HUES6 (cell line): ENCODE data around the gene DVL2.

ENCODE experiments used
- H3K27ac ChIP-seq: 2 replicates; pipeline ENCODE4 v1.7.0; 2013; ENCODE audit warnings: low read depth, mild to moderate bottlenecking, low read length, inconsistent platforms
- H3K27me3 ChIP-seq: 2 replicates; pipeline ENCODE4 v1.6.1; 2013; ENCODE audit warnings: low read length; ENCODE audit not compliant: control insufficient read depth, insufficient read depth
- H3K36me3 ChIP-seq: 2 replicates; pipeline ENCODE4 v1.6.1; 2013; ENCODE audit warnings: low read length; ENCODE audit not compliant: control insufficient read depth, insufficient read depth
- H3K4me1 ChIP-seq: 2 replicates; pipeline ENCODE4 v1.6.1; 2013; ENCODE audit warnings: low read length; ENCODE audit not compliant: control insufficient read depth, insufficient read depth
- H3K4me3 ChIP-seq: 2 replicates; pipeline ENCODE4 v1.5.1; 2013; ENCODE audit warnings: low read depth, low read length
- H3K9ac ChIP-seq: one replicate; pipeline ENCODE4 v1.6.1; 2013; ENCODE audit warnings: mild to moderate bottlenecking, low read length
- H3K9me3 ChIP-seq: 2 replicates; pipeline ENCODE4 v1.6.1; 2013; ENCODE audit warnings: low read depth, low read length; ENCODE audit not compliant: control insufficient read depth, insufficient read depth

DVL2 gene

DNA sequence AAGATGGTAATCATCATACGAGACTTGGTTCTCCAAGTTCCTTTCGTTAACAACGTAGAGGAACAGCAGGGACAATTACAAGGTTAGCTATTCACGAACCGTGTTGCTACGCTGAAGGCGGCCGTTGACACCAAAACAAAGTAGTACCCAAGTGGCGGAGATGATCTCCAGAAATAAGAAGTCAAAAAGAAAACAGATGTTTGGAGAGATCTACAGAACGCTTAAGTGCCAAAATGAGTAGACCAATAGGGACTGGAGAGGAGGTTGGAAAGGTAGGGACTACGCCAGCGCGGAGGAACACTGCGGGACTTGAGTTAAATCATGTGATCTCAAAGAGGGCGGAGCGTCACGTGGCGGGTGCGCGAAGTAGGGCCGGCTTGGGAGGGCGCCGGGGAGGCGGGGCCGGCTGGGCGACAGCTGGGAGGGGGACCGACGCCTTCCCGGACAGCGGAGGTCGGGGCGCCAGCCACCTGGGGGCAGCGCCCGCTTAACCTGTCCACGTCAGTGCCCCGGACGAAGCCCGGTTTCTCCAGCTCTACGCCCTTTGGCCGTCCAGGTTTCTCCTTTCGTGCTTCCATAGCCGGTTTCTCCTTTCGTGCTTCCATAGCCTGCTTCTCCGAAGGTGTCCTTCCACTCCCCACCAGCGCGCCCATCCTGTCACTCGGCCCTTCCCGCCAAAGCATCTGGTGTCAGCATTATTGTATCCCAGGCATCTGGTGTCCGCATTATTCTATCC, 8.6 kb upstream of the DVL2 start:
- H3K9ac ChIP-seq: peak overlapping the region; percentile 90
- no peaks in the 10 kb centered on the region for H3K27me3 ChIP-seq
- H3K36me3 ChIP-seq: peaks cover 40% of the 10 kb centered on the region
- H3K9me3 ChIP-seq: no peaks in the 10 kb centered on the region
- peak overlapping the region; percentile 79 for H3K27ac ChIP-seq
- H3K4me1 ChIP-seq: peaks cover 9% of the 10 kb centered on the region
- peak overlapping the region; percentile 75 for H3K4me3 ChIP-seq

DNA sequence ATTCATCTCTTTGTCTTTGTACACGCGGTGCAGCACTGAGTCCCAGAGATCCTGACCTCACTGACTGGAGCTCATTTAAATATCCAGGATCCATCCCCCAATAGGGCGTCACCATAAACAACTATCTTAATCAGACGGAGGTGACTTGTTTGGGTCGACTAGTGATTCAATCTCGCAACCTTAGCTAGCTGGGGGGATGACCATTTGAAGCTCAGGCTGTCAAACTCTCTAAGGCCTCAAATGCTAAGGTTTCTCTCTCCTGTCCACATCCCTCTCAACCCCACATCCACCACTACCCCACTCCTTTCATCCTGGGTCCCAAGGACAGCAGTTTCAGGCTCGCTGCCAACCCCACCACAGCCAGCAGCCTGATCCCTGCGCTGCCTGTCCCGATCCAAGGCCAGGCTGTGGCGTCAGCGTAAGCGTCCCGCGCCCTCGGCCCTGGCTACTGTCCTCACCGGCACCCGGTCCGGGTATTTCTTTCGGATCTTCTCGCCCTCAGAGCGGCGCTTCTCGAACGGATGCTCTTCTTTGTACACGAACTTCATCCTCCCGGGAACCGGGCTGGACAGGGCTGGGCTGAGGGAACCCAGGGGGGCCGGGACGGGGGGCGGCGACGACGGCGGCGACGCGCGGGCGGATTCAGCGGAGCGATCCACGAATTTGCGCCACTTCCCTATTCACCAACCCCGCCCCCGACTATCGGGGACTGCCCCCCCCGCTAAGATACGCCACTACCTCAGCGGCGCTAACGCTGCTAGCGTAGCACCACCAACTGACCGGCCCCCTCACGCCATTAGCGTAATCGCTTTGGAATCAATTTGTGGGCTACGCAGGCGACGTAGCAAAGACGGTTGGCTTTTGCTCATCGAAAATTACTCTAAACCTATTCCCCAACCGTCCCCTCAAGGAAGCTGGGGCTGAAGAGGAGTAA, 7.7 kb upstream of the DVL2 start, which contains the start of gene GABARAP:
TSS of gene GABARAP (minus strand) at position 667 of the 934 bp plus-strand sequence. CDS start at position 548, 119 bp downstream.
- peak within 1 kb of the TSS; percentile 90 for H3K9ac ChIP-seq
- no peaks in the 10 kb centered on the region for H3K9me3 ChIP-seq
- H3K27ac ChIP-seq: peak within 1 kb of the TSS; percentile 79
- H3K4me3 ChIP-seq: peak within 1 kb of the TSS; percentile 75
- H3K36me3 ChIP-seq: peaks cover 43% of the 10 kb centered on the region
- H3K27me3 ChIP-seq: no peaks in the 10 kb centered on the region
- H3K4me1 ChIP-seq: peaks cover 14% of the 10 kb centered on the region

DNA sequence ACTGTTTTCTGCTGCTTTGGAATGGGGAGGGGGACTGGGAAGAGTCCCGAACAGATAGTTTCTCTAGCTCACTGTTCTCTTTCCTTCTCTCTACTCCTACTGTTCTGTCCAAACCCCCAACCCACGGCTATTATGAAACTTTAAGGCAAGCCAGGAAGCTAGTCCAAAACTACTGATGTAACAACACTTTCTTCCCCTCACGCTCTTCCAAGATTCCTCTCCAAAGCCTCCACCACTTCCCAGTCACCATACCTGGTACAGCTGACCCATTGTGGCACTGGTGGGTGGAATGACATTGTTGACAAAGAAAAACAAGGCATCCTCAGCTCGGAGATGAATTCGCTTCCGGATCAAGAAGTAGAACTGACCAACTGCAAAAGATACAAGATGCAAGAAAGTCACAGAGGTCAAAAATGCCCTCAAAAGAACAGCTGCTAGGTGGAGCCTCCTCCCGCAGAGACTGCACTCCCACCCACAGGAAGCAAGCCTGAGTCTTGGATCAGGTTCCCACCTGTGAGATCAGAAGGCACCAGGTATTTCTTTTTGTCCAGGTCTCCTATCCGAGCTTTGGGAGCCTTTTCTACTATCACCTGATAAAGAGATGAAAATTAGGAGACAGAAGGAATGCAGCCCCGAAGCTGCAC, 6.9 kb upstream of the DVL2 start:
- Histone ChIP-seq H3K27me3 (no peaks in the 10 kb centered on the region), H3K4me1 (peaks cover 15% of the 10 kb centered on the region), H3K9ac (peak overlapping the region; percentile 76), H3K36me3 (peaks cover 43% of the 10 kb centered on the region), H3K27ac (no peak overlapping the region; the same call in 1 of the 2 replicates), H3K9me3 (no peaks in the 10 kb centered on the region), H3K4me3 (peak overlapping the region; percentile 75)

DNA sequence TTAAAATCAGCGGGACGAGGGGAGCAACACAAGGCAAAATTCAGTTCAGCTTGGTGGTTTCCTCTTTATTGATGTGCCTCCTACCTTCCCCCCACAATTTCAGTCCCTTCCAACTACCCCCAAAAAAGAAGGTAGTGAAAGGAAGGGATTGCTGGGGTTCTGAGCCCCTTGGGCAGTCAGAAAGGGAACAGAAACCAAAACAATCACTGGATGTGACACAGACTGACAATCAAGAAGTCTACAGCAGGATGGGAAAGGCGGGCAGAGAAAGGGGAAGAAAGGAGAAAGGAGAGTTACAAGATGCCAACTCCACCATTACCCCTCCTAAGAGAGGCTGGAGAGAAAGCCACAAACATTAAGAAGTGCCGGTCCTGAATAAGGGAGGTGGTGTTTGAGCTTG, 6.1 kb upstream of the DVL2 start:
- H3K4me3 ChIP-seq: peak overlapping the region; percentile 75; the same call in 1 of the 2 replicates
- no peaks in the 10 kb centered on the region for H3K27me3 ChIP-seq
- no peak overlapping the region for H3K9ac ChIP-seq
- H3K4me1 ChIP-seq: peaks cover 15% of the 10 kb centered on the region
- peaks cover 44% of the 10 kb centered on the region for H3K36me3 ChIP-seq
- H3K27ac ChIP-seq: no peak overlapping the region
- no peaks in the 10 kb centered on the region for H3K9me3 ChIP-seq

DNA sequence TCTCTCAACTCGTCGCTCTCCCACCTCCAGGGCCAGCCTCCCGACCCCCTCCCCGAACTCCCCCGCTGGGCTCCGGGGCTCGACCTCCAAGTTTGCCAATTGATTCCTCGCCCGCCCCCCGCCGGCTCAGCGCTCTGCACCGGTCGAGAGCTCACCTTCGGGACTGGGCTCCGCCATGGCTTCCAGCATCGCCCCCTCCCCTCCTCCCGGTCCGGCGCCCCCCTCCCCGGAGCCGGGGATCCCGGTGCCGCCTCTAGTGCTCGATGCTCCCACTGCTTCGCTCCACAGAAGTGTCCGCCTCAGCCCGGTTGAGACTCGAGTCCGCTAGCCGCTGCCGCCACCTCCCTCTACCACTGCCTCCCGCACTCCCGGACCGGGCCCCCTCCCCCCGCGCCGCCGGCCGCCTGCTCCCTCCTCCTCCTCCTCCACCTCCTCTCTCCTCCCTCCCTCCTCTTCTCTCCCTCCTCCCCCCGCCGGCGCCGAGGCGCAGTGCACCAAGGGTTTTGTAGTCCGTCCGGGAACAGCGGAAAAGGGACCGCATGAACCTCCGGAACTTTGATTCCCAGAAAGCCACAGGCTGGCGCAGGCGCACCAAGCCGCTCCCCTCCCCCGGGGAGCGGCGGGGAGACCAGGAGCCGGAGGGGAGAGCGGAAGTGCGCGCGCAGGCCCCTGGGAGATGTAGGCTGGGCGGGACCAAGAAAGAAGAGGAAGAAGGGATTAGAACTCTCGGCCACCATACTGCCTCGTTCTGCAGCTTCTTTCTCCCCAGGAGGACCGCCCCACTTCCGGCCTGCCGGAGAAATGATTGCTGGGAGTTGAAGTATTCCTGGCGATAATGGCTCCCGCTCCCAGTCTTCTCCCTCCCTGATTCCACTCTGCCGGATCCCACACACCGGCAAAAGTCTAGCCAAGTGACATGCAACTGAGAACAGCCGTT, 5.0 kb upstream of the DVL2 start, which contains the start of gene PHF23:
TSS of gene PHF23 (minus strand) at position 367 of the 937 bp plus-strand sequence. CDS start at position 189, 178 bp downstream.
- Histone ChIP-seq H3K4me1 (peaks cover 15% of the 10 kb centered on the region), H3K9ac (peak within 1 kb of the TSS; percentile 92), H3K36me3 (peaks cover 46% of the 10 kb centered on the region), H3K27me3 (no peaks in the 10 kb centered on the region), H3K9me3 (no peaks in the 10 kb centered on the region), H3K4me3 (peak within 1 kb of the TSS; percentile 95), H3K27ac (peak within 1 kb of the TSS; percentile 90)

DNA sequence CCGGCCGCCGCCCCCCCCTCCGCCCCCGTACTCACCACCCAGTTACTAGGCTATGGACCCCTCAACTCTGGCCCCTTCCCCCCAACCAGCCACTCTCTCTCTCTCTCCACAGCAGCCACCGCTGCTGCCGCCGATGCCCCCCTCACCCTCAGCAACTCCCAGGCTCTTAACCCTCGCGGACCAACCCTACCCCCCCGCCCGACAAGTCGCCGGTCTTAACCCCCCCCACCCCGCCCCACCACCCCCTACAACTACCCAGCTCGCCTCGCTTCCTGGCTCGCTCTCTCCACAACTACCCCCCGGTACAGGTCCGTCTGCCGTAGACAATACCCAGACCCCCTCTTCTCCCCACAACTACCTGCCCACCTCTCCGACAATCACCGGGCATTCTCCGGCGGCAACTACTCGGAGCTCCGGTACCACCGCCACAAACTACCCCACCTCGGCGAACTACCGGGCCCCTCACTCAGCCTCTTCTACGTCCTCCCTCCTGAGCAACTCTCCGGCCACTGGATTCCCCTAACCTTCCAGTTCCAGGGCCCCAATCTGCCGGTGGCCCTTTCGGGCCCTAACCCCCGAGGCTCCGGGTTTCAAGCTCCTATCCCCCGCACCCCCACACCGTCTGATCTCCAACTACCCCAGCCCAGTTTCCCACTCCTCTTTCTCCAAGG, 4.2 kb upstream of the DVL2 start:
- peak overlapping the region; percentile 95 for H3K4me3 ChIP-seq
- peak overlapping the region; percentile 90 for H3K27ac ChIP-seq
- peak overlapping the region; percentile 92 for H3K9ac ChIP-seq
- no peaks in the 10 kb centered on the region for H3K9me3 ChIP-seq
- H3K36me3 ChIP-seq: peaks cover 38% of the 10 kb centered on the region
- H3K27me3 ChIP-seq: no peaks in the 10 kb centered on the region
- H3K4me1 ChIP-seq: peaks cover 15% of the 10 kb centered on the region

DNA sequence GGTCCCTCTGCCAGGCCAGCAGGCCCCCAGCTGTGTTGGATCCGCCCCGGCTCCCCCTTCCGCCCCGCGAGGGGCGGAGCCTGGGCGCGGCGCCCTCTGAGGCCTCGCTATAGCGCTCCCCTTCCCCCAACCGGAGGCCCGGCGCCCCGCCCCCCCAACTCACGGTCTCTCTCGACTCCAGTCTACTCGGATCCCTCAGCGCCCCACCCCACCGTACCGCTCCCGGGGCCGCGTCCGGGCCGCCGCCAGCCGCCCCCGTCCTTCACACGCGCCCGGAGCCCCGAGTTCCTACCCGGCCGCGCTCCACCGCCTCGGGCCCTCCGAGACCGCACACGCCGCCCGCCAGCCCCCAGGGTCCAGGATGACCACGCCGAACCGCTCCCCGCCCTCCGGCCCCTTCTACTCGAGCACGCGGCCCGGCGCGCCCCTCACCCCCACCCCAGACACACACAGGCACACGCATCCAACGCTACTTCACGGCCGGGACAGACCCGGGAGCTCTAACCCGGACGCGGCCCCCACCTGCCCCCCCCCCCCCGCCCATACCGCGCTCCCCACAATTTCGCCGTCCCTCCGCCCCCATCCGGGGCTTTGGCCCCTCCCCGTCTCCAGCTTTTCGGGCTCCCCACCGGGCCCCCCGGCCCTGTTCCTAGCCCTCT, 3.6 kb upstream of the DVL2 start:
- peak overlapping the region; percentile 95 for H3K4me3 ChIP-seq
- peak overlapping the region; percentile 86; the same call in 1 of the 2 replicates for H3K27ac ChIP-seq
- H3K9me3 ChIP-seq: no peaks in the 10 kb centered on the region
- no peaks in the 10 kb centered on the region for H3K27me3 ChIP-seq
- peaks cover 13% of the 10 kb centered on the region; the same call in 1 of the 2 replicates for H3K4me1 ChIP-seq
- H3K36me3 ChIP-seq: peaks cover 38% of the 10 kb centered on the region
- H3K9ac ChIP-seq: peak overlapping the region; percentile 79

DNA sequence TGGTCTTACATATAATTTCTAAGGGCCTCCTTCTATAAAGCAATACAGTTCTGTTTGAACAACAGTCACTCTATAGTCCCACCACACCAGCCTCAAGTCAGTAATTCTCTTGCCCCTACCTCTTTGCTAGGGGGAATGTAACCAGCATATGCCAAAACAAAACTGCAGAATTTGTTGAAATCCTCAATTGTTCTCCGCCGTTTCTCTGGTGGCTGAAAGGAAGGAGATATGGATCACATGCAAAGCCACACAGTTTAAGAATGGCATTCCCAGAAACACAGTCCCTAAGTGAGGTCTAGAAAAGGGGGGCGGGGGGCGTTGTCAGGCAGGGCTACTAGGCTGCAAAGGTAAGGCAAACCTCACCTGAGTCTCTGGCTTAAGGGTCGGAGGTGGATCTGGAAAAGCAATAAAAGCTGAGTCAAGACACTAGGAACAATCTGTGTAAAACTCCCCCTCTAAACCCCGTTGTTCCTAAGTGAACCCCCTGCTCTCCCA, 3.0 kb upstream of the DVL2 start:
- peaks cover 38% of the 10 kb centered on the region for H3K36me3 ChIP-seq
- peaks cover 16% of the 10 kb centered on the region; the same call in 1 of the 2 replicates for H3K4me1 ChIP-seq
- peak overlapping the region; percentile 60 for H3K9ac ChIP-seq

DNA sequence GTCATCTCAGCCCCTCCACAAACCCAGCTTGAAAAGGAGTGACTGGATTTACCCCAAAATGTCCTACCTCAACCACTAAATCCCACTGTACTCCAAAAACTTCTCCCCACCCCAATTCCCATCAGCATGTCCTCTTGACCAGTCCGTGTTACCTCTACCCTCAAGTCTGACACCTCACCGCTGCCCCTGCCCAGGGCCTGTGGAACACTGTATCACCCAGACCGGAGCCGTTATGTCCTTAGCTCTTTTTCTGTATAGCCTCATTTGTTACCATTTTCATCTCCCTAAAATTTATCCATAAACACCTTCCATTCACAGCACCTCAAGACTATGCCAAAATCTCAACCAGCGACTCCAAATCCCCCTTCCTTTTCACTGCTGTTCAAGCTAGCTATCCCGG, 2.5 kb upstream of the DVL2 start:
- Histone ChIP-seq H3K9ac (no peak overlapping the region), H3K4me1 (peaks cover 17% of the 10 kb centered on the region; the same call in 1 of the 2 replicates), H3K36me3 (peaks cover 38% of the 10 kb centered on the region), H3K27me3 (no peaks in the 10 kb centered on the region), H3K4me3 (peak overlapping the region; percentile 95; the same call in 1 of the 2 replicates), H3K27ac (no peak overlapping the region), H3K9me3 (no peaks in the 10 kb centered on the region)

More for the DNA sequence above, 3.0 kb upstream of the DVL2 start:
- Histone ChIP-seq H3K27ac (no peak overlapping the region; the same call in 1 of the 2 replicates), H3K27me3 (no peaks in the 10 kb centered on the region), H3K4me3 (peak overlapping the region; percentile 95), H3K9me3 (no peaks in the 10 kb centered on the region)
